ENCODE data around the gene LINC01488. TPM values are rescaled to one million over a fixed set of nuclear protein-coding genes. Genes with fewer than 3 reads are reported as not detected.

Gene LINC01488
- total RNA-seq, 4 donors from 2014 or later: not detected

GRCh38 chr11:69483691-69484426 is 2.4 kb downstream of the LINC01488 start:
- intact Hi-C loops (cut with DNase I; ENCODE audit: low total_unique reads): no loop called here
- H3K4me3 ChIP-seq (ENCODE audit: low read depth, poor library complexity, severe bottlenecking): no peak overlapping the region
- TF ChIP-seq POLR2A (IDR thresholded peaks at IDR 0.05) (no peak), CTCF (IDR thresholded peaks at IDR 0.05) (no peak)
- WGBS, 2 donors: 63 to 82% methylated on average over 22 to 25 of the region's 25 CpGs
- no peak for DNase-seq (ENCODE audit: low spot score in 2 of 2)

GRCh38 chr11:69484427-69485259 is 3.2 kb downstream of the LINC01488 start:
- intact Hi-C loops (cut with DNase I; ENCODE audit: low total_unique reads): no loop called here
- H3K4me3 ChIP-seq (ENCODE audit: low read depth, poor library complexity, severe bottlenecking): no peak overlapping the region
- 86 to 96% methylated on average over 13 of the region's 13 CpGs for WGBS, 2 donors
- no peak for DNase-seq (ENCODE audit: low spot score in 2 of 2)
- TF ChIP-seq POLR2A (IDR thresholded peaks at IDR 0.05) (no peak), CTCF (IDR thresholded peaks at IDR 0.05) (no peak)

- TF ChIP-seq CTCF (IDR thresholded peaks at IDR 0.05) (no peak), POLR2A (IDR thresholded peaks at IDR 0.05) (no peak)
- 91 to 100% methylated on average over 10 of the region's 11 CpGs for WGBS, 2 donors
- H3K4me3 ChIP-seq (ENCODE audit: low read depth, poor library complexity, severe bottlenecking): no peak overlapping the region
- no peak for DNase-seq (ENCODE audit: low spot score in 2 of 2)
- intact Hi-C loops (cut with DNase I; ENCODE audit: low total_unique reads): no loop called here
Measured at GRCh38 chr11:69485337-69486041, 4.0 kb downstream of the LINC01488 start.

GRCh38 chr11:69486056-69486772 is 4.8 kb downstream of the LINC01488 start:
- TF ChIP-seq POLR2A (IDR thresholded peaks at IDR 0.05) (no peak), CTCF (IDR thresholded peaks at IDR 0.05) (no peak)
- H3K4me3 ChIP-seq (ENCODE audit: low read depth, poor library complexity, severe bottlenecking): no peak overlapping the region
- WGBS, 2 donors: 60 to 66% methylated on average over 13 to 14 of the region's 17 CpGs
- intact Hi-C loops (cut with DNase I; ENCODE audit: low total_unique reads): no loop called here
- DNase-seq (ENCODE audit: low spot score in 2 of 2): no peak

- no peak for DNase-seq (ENCODE audit: low spot score in 2 of 2)
- 19 to 56% methylated on average over 14 to 19 of the region's 19 CpGs for WGBS, 2 donors
- no peak overlapping the region for H3K4me3 ChIP-seq (ENCODE audit: low read depth, poor library complexity, severe bottlenecking)
- intact Hi-C loops (cut with DNase I; ENCODE audit: low total_unique reads): no loop called here
- no peak for TF ChIP-seq CTCF (IDR thresholded peaks at IDR 0.05)
- TF ChIP-seq POLR2A (IDR thresholded peaks at IDR 0.05): no peak
Measured at GRCh38 chr11:69486773-69487291, 5.4 kb downstream of the LINC01488 start.
